Keratinocyte (primary cell): ENCODE data around the gene SMIM10L1.

Source experiments
- CTCF ChIP-seq, 3 experiments: IDR thresholded peaks in 1 of 3; conservative IDR thresholded peaks in 1 of 3; optimal IDR thresholded peaks in 1 of 3; 2 replicates in 2 of 3; 3 replicates in 1 of 3; pipeline versions ENCODE3 to v1.5.1; 2011; ENCODE audit warnings: low read length in 3 of 3, mild to moderate bottlenecking in 3 of 3, moderate library complexity in 2 of 3, control low read depth in 1 of 3, inconsistent platforms in 1 of 3; ENCODE audit not compliant: insufficient read depth in 2 of 3; ENCODE audit errors: extremely low read depth in 1 of 3
- EZH2 ChIP-seq: IDR thresholded peaks from one replicate; pipeline ENCODE4 v1.6.1; 2012; ENCODE audit warnings: inconsistent platforms, mild to moderate bottlenecking, low read length, moderate library complexity

DNA sequence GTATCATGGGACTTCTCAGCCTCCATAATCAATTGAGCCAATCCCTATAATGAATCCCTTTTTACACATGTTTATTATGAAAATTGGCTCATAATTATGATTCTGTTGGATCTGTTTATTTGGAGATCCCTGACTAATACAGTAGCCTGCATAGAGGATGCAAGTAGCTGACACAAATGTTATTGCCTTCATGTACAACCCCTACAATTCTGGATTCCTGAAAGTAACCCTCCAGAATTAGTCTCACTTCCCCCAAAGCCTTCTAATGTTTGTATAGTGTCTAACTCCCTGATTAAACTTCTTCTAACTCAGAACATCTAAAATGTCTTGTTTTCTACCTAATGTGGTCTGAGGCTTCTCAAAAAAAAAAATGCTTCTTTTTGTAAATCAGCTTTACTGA is 6.6 kb upstream of the SMIM10L1 start:
- TF ChIP-seq CTCF (optimal IDR thresholded peaks at IDR 0.05 in 1 of 3, IDR thresholded peaks at IDR 0.05 in 1 of 3, conservative IDR thresholded peaks at IDR 0.05 in 1 of 3; ENCODE audit: extremely low read depth in 1 of 3, insufficient read depth in 2 of 3, low read length in 3 of 3) (no peak), EZH2 (no peak)
